Trophoblast cell (in vitro differentiated cells and primary cell): ENCODE data around the gene CUX1.

ENCODE experiments used
- DNase-seq, 2 donors: peaks; one replicate each; pipeline ENCODE4 v3.0.0-alpha.2; 2016
- H2AFZ ChIP-seq: 2 replicates; pipeline ENCODE4 v1.6.1; 2013; ENCODE audit warnings: low read length, moderate library complexity, mild to moderate bottlenecking; ENCODE audit not compliant: insufficient read depth, poor library complexity
- H2AK5ac ChIP-seq: 2 replicates; pipeline ENCODE4 v1.6.1; 2013; ENCODE audit warnings: mild to moderate bottlenecking, low read length
- H2BK120ac ChIP-seq: 2 replicates; pipeline ENCODE4 v1.6.1; 2013; ENCODE audit warnings: low read length, mild to moderate bottlenecking, moderate library complexity; ENCODE audit not compliant: insufficient read depth, poor library complexity
- H2BK12ac ChIP-seq: 2 replicates; pipeline ENCODE4 v1.6.1; 2013; ENCODE audit warnings: mild to moderate bottlenecking, low read length, moderate library complexity
- H2BK5ac ChIP-seq: 2 replicates; pipeline ENCODE4 v1.6.1; 2013; ENCODE audit warnings: low read length, low read depth, moderate library complexity, mild to moderate bottlenecking; ENCODE audit not compliant: poor library complexity
- H3K14ac ChIP-seq: 2 replicates; pipeline ENCODE4 v1.6.1; 2013; ENCODE audit warnings: mild to moderate bottlenecking, low read length
- H3K18ac ChIP-seq: 2 replicates; pipeline ENCODE4 v1.6.1; 2013; ENCODE audit warnings: mild to moderate bottlenecking, low read length
- H3K23ac ChIP-seq: 2 replicates; pipeline ENCODE4 v1.6.1; 2013; ENCODE audit warnings: low read length
- H3K27ac ChIP-seq: 2 replicates; pipeline ENCODE4 v1.5.1; 2013; ENCODE audit warnings: low read depth, mild to moderate bottlenecking, inconsistent platforms, low read length, moderate library complexity
- H3K27me3 ChIP-seq: 2 replicates; pipeline ENCODE4 v1.6.1; 2013; ENCODE audit warnings: inconsistent platforms, mild to moderate bottlenecking, low read length, moderate library complexity; ENCODE audit not compliant: insufficient read depth
- H3K36me3 ChIP-seq, 2 experiments: 1 replicate in 1 of 2; 2 replicates in 1 of 2; pipeline ENCODE4 v1.6.1; 2013; ENCODE audit warnings: low read length in 2 of 2, mild to moderate bottlenecking in 2 of 2, moderate library complexity in 1 of 2; ENCODE audit not compliant: insufficient read depth in 2 of 2, control insufficient read depth in 1 of 2
- H3K4ac ChIP-seq: 2 replicates; pipeline ENCODE4 v1.6.1; 2013; ENCODE audit warnings: low read depth, mild to moderate bottlenecking, low read length, moderate library complexity
- H3K4me1 ChIP-seq, 2 experiments: 1 replicate in 1 of 2; 2 replicates in 1 of 2; pipeline ENCODE4 v1.6.1; 2013; ENCODE audit warnings: low read length in 2 of 2, mild to moderate bottlenecking in 2 of 2, moderate library complexity in 1 of 2; ENCODE audit not compliant: insufficient read depth in 2 of 2, control insufficient read depth in 1 of 2
- H3K4me2 ChIP-seq: 2 replicates; pipeline ENCODE4 v1.6.1; 2013; ENCODE audit warnings: inconsistent platforms, mild to moderate bottlenecking, low read length, moderate library complexity
- H3K4me3 ChIP-seq: 2 replicates; pipeline ENCODE4 v1.5.1; 2013; ENCODE audit warnings: mild to moderate bottlenecking, low read depth, low read length, inconsistent platforms
- H3K79me1 ChIP-seq: one replicate; pipeline ENCODE4 v1.6.1; 2013; ENCODE audit warnings: low read length
- H3K79me2 ChIP-seq: 2 replicates; pipeline ENCODE4 v1.6.1; 2013; ENCODE audit warnings: low read length, mild to moderate bottlenecking; ENCODE audit not compliant: control insufficient read depth, insufficient read depth, poor library complexity
- H3K9ac ChIP-seq: 2 replicates; pipeline ENCODE4 v1.6.1; 2013; ENCODE audit warnings: mild to moderate bottlenecking, low read length
- H3K9me3 ChIP-seq: 2 replicates; pipeline ENCODE4 v1.6.1; 2013; ENCODE audit warnings: low read depth, mild to moderate bottlenecking, control low read depth, inconsistent platforms, low read length; ENCODE audit not compliant: insufficient read depth
- H4K12ac ChIP-seq: 2 replicates; pipeline ENCODE4 v1.6.1; 2013; ENCODE audit warnings: low read depth, mild to moderate bottlenecking, low read length, moderate library complexity
- H4K8ac ChIP-seq: 2 replicates; pipeline ENCODE4 v1.6.1; 2013; ENCODE audit warnings: low read depth, mild to moderate bottlenecking, low read length, moderate library complexity
- H4K91ac ChIP-seq: one replicate; pipeline ENCODE4 v1.6.1; 2013; ENCODE audit warnings: low read depth, mild to moderate bottlenecking, low read length, moderate library complexity
- WGBS: extraction: QIAGEN DNeasy Blood & Tissue Kit; methylation state at CpG from one replicate; pipeline ENCODE4 v1.1.7; 2013; ENCODE audit warnings: missing lambda C conversion rate; ENCODE audit not compliant: insufficient read length, insufficient coverage; ENCODE audit errors: extremely low coverage; 5-methylcytosine and 5-hydroxymethylcytosine counted together

CUX1 gene

DNA sequence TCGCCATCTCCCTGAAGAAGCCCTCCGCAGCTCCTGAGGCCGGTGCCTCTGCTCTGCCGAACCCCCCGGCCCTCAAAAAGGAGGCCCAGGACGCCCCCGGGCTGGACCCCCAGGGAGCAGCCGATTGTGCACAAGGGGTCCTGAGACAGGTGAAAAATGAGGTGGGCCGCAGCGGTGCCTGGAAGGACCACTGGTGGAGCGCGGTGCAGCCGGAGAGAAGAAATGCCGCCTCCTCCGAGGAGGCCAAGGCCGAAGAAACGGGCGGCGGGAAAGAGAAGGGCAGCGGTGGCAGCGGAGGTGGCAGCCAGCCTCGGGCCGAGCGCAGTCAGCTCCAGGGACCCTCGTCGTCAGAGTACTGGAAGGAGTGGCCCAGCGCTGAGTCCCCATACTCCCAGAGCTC is 384.1 kb downstream of the CUX1 start:
- Histone ChIP-seq H2AK5ac (no peak overlapping the region), H3K79me1 (no peaks in the 10 kb centered on the region), H3K27ac (no peak overlapping the region), H3K9ac (no peak overlapping the region), H3K79me2 (no peaks in the 10 kb centered on the region), H4K12ac (no peak overlapping the region), H2BK12ac (no peak overlapping the region), H3K14ac (no peak overlapping the region), H3K4me2 (no peak overlapping the region), H2AFZ (no peak overlapping the region), H4K91ac (no peak overlapping the region), H3K27me3 (no peaks in the 10 kb centered on the region), H4K8ac (no peak overlapping the region), H2BK120ac (no peak overlapping the region), H3K4ac (no peak overlapping the region), H2BK5ac (no peak overlapping the region), H3K18ac (no peak overlapping the region), H3K4me3 (no peak overlapping the region), H3K4me1 (no peaks in the 10 kb centered on the region), H3K23ac (no peak overlapping the region), H3K36me3 (peaks cover 72 to 80% of the 10 kb centered on the region in 2 experiments), H3K9me3 (no peaks in the 10 kb centered on the region)
- no CpG with 5 or more reads among the region's 27 CpGs for WGBS
- no peak for DNase-seq

DNA sequence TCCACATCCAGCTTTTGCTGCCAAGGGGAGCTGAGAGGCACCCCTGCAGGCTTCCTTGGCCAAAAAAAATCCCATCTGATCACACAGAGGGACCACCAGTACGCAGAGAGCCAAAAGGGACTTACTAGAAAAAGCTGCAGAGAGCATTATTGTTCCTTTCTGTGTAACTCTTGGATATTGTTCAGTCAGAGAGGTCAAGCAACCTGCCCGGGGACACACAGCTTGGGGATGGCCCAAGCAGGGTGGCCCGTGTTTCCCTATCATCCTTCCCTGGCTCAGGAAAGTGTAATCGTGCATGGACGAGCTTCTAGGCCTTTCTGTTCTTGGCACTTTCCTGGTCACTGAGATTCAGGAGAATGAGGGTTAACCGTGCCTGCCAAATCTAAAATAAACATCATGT is 385.1 kb downstream of the CUX1 start:
- DNase-seq, result no peak
- WGBS, result no CpG with 5 or more reads among the region's 6 CpGs

DNA sequence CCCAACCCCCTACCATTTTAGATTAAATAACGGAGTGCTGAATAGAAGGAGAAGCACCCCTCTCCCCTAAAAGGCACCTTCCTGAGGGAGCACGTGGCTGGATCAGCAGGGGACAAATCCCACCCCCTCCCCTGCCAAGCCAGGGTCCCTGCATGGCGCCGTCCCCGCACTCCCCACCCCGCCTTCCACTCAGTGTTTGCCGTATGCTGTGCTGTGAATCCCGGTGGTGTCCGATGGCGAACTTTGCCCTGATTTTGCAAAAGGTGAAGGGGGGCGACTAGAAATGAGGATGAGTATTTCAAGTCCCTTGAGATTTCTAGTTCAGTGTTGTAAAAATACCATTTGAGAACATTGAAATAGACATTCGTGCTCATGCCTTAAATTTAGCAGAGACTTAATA is 385.8 kb downstream of the CUX1 start:
- Histone ChIP-seq H3K4me1 (no peaks in the 10 kb centered on the region), H2BK5ac (no peak overlapping the region), H3K36me3 (peaks cover 58 to 68% of the 10 kb centered on the region in 2 experiments), H3K18ac (no peak overlapping the region), H3K79me2 (no peaks in the 10 kb centered on the region), H3K14ac (no peak overlapping the region), H4K12ac (no peak overlapping the region), H3K9me3 (no peaks in the 10 kb centered on the region), H3K4me3 (no peak overlapping the region), H3K4ac (no peak overlapping the region), H3K4me2 (no peak overlapping the region), H3K27ac (no peak overlapping the region), H2AFZ (no peak overlapping the region), H2BK12ac (no peak overlapping the region), H3K79me1 (no peaks in the 10 kb centered on the region), H3K27me3 (no peaks in the 10 kb centered on the region), H3K9ac (no peak overlapping the region), H3K23ac (no peak overlapping the region), H2BK120ac (no peak overlapping the region), H4K8ac (no peak overlapping the region), H4K91ac (no peak overlapping the region), H2AK5ac (no peak overlapping the region)
- DNase-seq, result no peak
- no CpG with 5 or more reads among the region's 12 CpGs for WGBS

More for the DNA sequence above, 385.1 kb downstream of the CUX1 start:
- Histone ChIP-seq H2AK5ac (no peak overlapping the region), H3K9ac (no peak overlapping the region), H2BK12ac (no peak overlapping the region), H3K36me3 (peaks cover 62 to 70% of the 10 kb centered on the region in 2 experiments), H2AFZ (no peak overlapping the region), H4K12ac (no peak overlapping the region), H2BK5ac (no peak overlapping the region), H3K4ac (no peak overlapping the region), H4K8ac (no peak overlapping the region), H3K4me2 (no peak overlapping the region), H3K9me3 (no peaks in the 10 kb centered on the region), H3K14ac (no peak overlapping the region), H3K79me1 (no peaks in the 10 kb centered on the region), H3K18ac (no peak overlapping the region), H4K91ac (no peak overlapping the region), H3K4me1 (no peaks in the 10 kb centered on the region), H3K4me3 (no peak overlapping the region), H3K27me3 (no peaks in the 10 kb centered on the region), H3K27ac (no peak overlapping the region), H3K79me2 (no peaks in the 10 kb centered on the region), H2BK120ac (no peak overlapping the region), H3K23ac (no peak overlapping the region)

DNA sequence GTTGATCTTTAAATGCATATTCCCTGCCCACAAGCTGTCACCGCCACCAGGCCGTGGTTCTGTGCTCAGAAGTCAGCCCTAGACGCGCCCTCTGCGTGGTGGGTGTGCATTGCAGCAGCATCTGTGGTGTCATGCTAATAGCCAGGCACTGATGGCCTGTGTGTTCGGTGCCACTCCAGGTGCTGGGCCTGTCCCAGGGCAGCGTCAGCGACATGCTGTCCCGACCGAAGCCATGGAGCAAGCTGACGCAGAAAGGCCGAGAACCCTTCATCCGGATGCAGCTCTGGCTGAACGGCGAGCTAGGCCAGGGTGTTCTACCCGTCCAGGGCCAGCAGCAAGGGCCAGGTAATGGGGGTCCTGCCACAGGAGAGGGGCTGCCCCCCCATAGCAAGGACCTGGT is 386.8 kb downstream of the CUX1 start:
- no peaks in the 10 kb centered on the region for H3K27me3 ChIP-seq
- no peak overlapping the region for H3K14ac ChIP-seq
- peaks cover 60 to 64% of the 10 kb centered on the region in 2 experiments for H3K36me3 ChIP-seq
- no peak overlapping the region for H2BK12ac ChIP-seq
- H2BK5ac ChIP-seq, result no peak overlapping the region
- no peak overlapping the region for H3K23ac ChIP-seq
- no peak overlapping the region for H3K4me2 ChIP-seq
- H3K18ac ChIP-seq, result no peak overlapping the region
- H3K4me3 ChIP-seq, result no peak overlapping the region
- no peak overlapping the region for H4K91ac ChIP-seq
- no peak for DNase-seq
- H2AK5ac ChIP-seq, result no peak overlapping the region
- H2AFZ ChIP-seq, result no peak overlapping the region
- H3K27ac ChIP-seq, result no peak overlapping the region
- H3K4me1 ChIP-seq, result no peaks in the 10 kb centered on the region
- no peak overlapping the region for H3K4ac ChIP-seq
- no peak overlapping the region for H3K9ac ChIP-seq
- H3K9me3 ChIP-seq, result no peaks in the 10 kb centered on the region
- H4K8ac ChIP-seq, result no peak overlapping the region
- WGBS, result no CpG with 5 or more reads among the region's 16 CpGs
- no peak overlapping the region for H4K12ac ChIP-seq
- no peaks in the 10 kb centered on the region for H3K79me1 ChIP-seq
- no peaks in the 10 kb centered on the region for H3K79me2 ChIP-seq
- no peak overlapping the region for H2BK120ac ChIP-seq
